DMS 273 treated with DMSO at 0.1 percent for 48 hours (cell line): Measurements from ENCODE around the gene OR9A4.
"Not testable (repeated sequence)": the region's sequence is repeated elsewhere in the genome, so short reads cannot be mapped to it uniquely, and the experiment has no call there.

Experiments used
- DNase-seq: peaks from one replicate; lab custom pipeline; 2025; lab: John Stamatoyannopoulos, UW

The OR9A4 gene

GRCh38 chr7:141916099-141916498 is at the start of gene OR9A4:
TSS of gene OR9A4 (plus strand) at chr7:141916399. CDS start at chr7:141918876, 2,477 bp downstream.
- DNase-seq = no peak

GRCh38 chr7:141866974-141867373 is 49.2 kb upstream of the OR9A4 start:
- DNase-seq = no peak

- DNase-seq = no peak
Observed at GRCh38 chr7:141872931-141873330, 43.3 kb upstream of the OR9A4 start.

- DNase-seq = no peak
Observed at GRCh38 chr7:141874787-141875186, 41.4 kb upstream of the OR9A4 start.

- no peak for DNase-seq
Observed at GRCh38 chr7:141875453-141875852, 40.7 kb upstream of the OR9A4 start.

- DNase-seq = no peak
Observed at GRCh38 chr7:141876371-141876770, 39.8 kb upstream of the OR9A4 start.

- no peak for DNase-seq
Observed at GRCh38 chr7:141877365-141877764, 38.8 kb upstream of the OR9A4 start.

GRCh38 chr7:141880960-141881359 is 35.2 kb upstream of the OR9A4 start:
- DNase-seq = no peak

GRCh38 chr7:141884539-141885225 is 31.5 kb upstream of the OR9A4 start:
- DNase-seq = no peak

GRCh38 chr7:141889321-141889720 is 26.9 kb upstream of the OR9A4 start:
- no peak for DNase-seq

- no peak for DNase-seq
Observed at GRCh38 chr7:141891336-141891735, 24.9 kb upstream of the OR9A4 start.

- not testable (repeated sequence) for DNase-seq
Observed at GRCh38 chr7:141899366-141899765, 16.8 kb upstream of the OR9A4 start.

GRCh38 chr7:141906285-141906684 is 9.9 kb upstream of the OR9A4 start:
- no peak for DNase-seq

- DNase-seq = no peak
Observed at GRCh38 chr7:141911391-141911790, 4.8 kb upstream of the OR9A4 start.

GRCh38 chr7:141915565-141915964 is 634 bp upstream of the OR9A4 start:
- DNase-seq = no peak

GRCh38 chr7:141920281-141920680 is 4.1 kb downstream of the OR9A4 start:
- no peak for DNase-seq

GRCh38 chr7:141928146-141928844 is 12.1 kb downstream of the OR9A4 start:
- DNase-seq = no peak

- DNase-seq = no peak
Observed at GRCh38 chr7:141928845-141929195, 12.6 kb downstream of the OR9A4 start.

GRCh38 chr7:141930211-141930610 is 14.0 kb downstream of the OR9A4 start:
- no peak for DNase-seq

- no peak for DNase-seq
Observed at GRCh38 chr7:141941075-141941474, 24.9 kb downstream of the OR9A4 start.

- DNase-seq = no peak
Observed at GRCh38 chr7:141943846-141944245, 27.6 kb downstream of the OR9A4 start.

- DNase-seq = no peak
Observed at GRCh38 chr7:141944811-141945210, 28.6 kb downstream of the OR9A4 start.

GRCh38 chr7:141945356-141945755 is 29.2 kb downstream of the OR9A4 start:
- no peak for DNase-seq

GRCh38 chr7:141946796-141947195 is 30.6 kb downstream of the OR9A4 start, which contains the start of gene CLEC5A:
TSS of gene CLEC5A (minus strand) at chr7:141946974. CDS start at chr7:141946292, 682 bp downstream.
- DNase-seq = no peak
